HG02970 (cell line): ENCODE data around the gene NMNAT1.
"Not testable (repeated sequence)": the region's sequence is repeated elsewhere in the genome, so short reads cannot be mapped to it uniquely, and the experiment has no call there.

Source experiments
- ATAC-seq: cut with Tn5 transposase; IDR thresholded peaks from one replicate; pipeline ENCODE4 v1.9.1; 2021; ENCODE audit warnings: mild to moderate bottlenecking, moderate library complexity, moderate number of reproducible peaks; ENCODE audit not compliant: unreplicated experiment, low FRiP score

Gene NMNAT1

DNA sequence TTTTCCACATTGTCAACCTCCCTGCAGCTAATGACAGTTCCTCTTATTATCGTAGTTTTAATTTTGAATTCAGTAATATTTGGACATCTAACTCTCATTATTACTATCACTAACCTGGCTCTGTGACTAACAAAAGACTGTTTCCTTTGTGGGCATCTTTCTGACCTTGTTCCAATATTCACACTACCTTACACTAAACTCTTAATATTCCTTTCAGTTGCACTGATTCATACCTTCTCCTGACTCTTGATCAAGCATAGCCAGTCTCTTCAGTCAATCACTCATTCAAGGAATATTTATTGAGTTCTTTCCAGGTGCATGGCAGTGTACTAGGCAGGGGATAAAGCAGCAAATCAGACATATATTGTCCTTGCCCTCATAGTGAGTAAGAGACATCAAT lies 25.4 kb upstream of the NMNAT1 start:
- no peak for ATAC-seq

GRCh38 chr1:9920606-9921005 lies 22.7 kb upstream of the NMNAT1 start:
- no peak for ATAC-seq

DNA sequence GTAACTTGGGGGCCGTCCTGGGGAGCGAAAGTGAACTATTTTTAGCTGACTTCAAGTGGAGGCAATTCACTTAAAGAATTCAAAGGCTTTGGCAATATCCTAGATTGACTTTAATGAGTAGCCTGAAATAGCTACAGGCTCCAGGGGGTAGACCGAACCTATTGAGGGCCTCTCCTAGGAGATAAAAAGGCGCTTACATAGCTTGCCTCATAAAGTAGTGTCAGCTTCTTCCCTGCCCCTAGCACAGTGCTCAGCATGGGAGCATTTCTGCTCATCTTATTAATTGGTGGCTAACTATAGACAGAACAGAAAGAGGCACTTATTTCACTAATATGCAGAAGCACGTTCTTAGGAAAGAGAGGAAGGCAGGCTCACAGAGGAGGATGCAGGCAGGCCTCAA lies 20.9 kb upstream of the NMNAT1 start:
- ATAC-seq: no peak

GRCh38 chr1:9927259-9927658 lies 16.0 kb upstream of the NMNAT1 start:
- ATAC-seq: no peak

DNA sequence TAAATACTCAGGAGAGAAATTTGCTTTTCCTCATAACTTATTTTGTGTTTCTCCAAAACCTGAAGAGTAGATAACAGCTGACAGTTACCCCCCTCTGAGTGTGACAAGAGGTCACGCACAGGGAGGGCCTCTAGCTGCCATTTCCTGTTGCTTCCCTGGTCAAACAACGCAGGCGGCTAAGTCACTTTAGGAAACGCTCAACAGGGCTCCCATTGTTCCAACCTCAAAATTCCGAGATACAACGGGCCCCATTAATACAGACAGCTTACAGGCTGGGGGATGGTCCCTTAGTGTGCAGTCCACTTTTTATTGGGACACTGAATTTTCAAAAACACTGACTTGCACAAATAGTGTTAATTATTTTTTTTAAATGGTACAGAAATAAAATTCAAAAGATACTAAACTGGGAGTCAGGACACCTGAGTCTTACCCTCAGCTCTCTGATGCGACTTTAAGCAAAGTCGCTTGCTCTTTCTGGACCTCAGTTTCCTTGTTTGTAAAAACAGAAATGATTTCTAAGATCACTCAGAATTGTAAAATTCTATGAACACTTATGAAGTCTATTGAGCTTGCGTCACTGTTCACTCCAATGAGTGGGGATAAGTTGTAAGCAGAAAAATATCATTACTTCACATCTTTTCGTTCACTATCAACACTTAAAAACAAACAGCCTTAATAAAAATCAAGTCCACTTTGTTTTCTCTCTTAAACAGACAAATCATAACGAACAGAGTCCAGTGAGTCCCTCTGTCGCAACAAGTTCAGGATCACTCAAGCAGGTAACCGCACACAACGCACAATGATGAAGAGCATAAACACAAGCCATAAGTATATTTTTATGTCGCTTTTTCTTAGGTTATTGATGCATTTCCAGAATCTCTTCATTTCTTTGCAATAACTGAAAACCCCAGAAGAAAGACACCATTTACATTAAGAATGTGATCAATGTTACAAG lies 13.6 kb upstream of the NMNAT1 start:
- ATAC-seq: no peak

- no peak for ATAC-seq
Measured at GRCh38 chr1:9942399-9942938, 806 bp upstream of the NMNAT1 start.

DNA sequence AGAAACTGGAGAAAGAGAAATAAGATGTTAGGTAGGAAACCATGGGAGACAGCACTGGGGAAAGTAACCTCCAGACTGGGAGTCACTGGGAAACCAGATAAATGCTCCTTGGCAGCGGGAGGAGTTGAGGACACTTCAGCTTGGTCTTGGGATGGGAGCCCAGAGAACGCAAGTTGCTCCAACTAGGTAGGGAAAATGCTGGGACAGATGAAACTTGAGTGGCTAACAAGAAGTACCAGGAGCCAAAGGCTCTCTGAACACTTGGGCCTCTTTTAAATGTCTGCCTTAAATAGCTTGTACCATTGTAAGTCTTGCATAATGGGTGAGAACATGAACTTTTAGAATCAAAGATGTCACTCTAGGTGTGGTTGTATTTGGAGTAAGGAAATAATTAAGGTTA lies 3.0 kb downstream of the NMNAT1 start:
- ATAC-seq: no peak

DNA sequence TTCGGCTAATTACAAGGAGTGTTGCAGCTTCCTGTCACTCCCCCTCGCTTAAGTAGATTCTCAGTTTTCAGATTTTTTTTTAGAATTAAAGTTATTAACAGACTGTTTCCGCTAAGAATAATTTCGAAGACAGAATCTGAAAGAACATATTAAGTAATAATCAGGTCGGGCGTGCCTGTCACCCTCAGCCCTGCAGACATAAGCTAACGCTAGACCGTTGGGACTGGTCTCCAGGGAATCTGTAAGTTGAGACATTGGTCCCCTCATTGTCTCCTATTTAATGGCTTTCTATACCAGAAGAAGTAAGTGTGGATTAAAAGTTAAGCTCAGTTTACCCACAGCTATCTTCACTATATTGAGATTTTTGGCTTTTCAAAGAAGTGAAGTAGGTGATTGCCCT lies 14.5 kb downstream of the NMNAT1 start:
- no peak for ATAC-seq

DNA sequence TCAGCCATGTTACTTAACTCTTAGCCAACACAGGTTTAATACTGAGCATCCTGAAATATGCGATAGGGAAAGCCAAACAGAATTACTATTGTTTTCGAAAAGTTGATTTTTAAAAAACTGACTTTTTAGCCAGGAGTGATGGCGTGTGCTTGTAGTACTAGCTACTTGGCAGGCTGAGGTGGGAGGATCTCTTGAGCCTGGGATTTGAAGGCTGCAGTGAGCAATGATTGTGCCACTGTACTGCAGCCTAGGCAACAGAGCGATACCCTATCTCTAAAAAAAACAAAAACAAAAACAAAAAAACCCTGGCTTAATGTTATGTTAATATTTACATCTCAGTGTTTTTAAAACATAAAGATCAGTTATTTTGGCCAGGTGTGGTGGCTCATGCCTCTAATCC lies 16.7 kb downstream of the NMNAT1 start:
- no peak for ATAC-seq

DNA sequence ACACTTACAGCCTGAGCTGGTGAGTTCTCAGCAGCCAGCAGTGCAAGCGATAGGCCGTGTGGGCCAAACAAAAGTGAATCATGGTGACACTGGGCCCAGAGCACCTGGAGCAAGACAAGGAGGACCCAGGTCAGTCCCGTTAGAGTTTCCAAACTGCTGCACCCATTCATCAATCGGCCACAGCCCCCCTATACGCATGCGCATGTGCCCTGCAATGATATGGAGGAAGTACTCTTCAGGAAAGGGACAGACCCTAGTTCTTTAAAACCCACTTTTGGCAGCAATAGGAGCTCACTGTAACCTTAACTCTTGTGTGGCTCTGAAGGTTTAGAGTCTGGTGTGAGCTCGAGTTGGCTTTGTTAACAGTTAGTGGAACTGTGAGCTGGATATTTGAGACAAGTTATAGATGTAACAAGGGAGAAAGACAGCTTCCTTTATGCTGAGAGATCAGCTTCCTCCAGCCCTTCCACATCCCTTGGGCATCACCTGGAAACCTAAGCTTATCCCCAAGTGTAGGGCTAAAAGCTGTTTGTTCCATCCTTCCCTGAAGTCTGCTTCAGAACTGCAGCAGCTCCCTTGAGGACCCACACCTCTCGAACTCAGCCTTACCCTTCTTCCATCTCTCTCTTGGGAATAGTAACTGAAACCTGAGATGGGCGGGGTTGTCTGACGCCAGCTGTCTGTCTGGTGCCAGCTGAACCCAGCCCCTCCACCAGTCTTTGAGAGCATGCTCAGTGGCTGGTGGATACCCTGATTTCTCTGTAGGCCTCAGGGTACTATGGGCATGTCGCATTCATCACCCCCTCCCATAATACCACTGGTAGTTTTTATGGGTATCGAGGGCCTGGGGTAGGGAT lies 17.7 kb downstream of the NMNAT1 start:
- no peak for ATAC-seq

- no peak for ATAC-seq
Measured at GRCh38 chr1:9984253-9984652, 41.0 kb downstream of the NMNAT1 start.

GRCh38 chr1:9985001-9985400 lies 41.7 kb downstream of the NMNAT1 start:
- no peak for ATAC-seq

DNA sequence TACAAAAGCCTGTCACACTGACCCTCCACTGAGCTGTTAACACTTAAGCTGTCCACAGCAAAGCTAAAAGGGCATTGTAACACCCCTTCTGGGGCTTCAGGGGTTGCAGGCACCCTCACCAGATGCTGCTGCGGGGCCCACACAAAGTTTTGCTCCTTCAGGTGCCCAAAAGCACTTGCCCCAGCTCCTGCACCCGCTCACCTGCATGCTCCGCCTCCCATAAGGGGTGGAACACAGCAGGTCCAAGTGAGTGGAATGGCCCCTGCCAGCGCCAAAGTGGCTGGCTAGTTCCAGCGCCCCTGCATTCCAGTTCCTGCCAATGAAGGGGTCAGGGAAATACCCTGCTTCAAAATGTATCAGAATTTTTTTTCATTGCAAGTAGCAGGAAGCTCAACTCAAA lies 46.5 kb downstream of the NMNAT1 start:
- ATAC-seq: no peak

DNA sequence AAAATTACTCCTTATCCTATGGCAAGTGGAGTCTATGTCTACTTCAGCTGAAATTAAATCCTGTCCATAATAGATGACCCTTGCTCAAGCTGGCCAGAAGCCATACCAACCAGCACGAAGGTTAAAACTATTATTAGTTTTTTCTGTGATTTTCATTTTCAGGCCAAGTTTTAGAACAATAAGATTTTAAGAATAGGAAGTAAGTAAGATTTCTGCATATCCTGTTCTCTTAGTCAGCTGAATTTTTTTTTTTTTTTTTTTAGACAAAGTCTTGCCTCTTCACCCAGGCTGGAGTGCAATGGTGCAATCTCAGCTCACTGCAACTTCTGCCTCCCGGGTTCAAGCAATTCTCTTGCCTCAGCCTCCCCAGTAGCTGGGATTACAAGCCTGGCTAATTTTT lies 47.7 kb downstream of the NMNAT1 start:
- no peak for ATAC-seq

DNA sequence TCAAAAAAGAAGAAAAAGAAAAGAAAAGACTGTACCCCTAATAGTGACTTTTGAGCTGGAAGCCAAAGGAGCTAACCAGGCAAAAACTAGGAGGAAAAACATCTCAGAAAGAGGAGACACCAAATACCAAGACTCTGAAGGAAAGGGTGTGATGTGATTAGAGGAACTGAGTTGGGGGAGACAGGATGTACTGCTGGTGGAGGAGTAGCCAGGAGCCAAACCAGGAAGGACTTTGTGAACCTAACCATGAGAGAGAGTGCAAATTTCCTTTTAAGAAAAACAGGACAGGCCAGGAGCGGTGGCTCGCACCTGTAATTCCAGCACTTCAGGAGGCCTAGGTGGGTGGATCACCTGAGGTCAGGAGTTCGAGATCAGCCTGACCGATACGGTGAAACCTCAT lies 49.6 kb downstream of the NMNAT1 start:
- ATAC-seq: no peak

GRCh38 chr1:9993561-9994075 lies 50.3 kb downstream of the NMNAT1 start:
- no peak for ATAC-seq

DNA sequence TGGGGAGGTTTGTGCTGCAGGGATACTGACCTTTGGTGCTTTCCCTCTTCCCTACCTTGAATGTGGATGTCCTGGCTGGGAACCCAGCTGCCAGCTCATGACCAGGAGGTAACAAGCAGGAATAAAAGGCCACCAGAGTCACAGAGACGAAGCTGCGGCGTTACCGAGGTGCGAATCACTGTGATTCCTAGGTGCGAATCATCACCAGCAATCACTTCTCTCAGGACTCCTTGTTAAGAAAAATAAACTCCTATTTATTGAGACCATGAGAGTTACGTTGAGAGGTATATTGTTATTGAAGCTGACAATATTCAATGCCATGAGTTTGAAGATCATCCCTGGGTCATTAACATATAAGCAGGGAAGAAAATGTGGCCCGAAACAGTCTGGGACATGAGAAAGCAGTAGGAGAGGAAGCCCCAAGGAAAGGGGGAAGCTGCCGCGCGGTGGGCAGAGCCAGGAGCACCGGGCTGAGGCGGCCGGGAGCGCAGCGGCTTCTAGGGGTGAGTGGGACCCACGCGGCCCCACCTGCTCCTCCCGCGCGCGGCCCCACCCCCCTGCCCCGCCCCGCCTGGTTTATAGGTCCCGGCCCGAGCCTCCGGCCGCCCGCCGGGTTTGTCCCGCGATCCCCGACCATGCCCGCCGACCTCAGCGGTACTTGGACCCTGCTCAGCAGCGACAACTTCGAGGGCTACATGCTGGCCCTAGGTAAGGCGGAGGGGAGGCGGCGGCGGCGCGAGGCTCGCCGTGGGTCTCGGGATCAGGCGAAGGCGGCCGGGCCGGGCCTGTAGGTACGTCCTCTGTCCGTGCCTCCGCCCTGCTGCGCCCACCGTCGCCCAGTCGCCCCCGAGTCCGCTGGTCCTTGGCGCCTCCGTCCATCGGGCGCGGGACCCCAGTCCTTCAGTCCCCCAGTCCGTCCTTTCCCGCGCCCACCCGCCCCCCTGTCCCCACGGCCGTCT lies 53.6 kb downstream of the NMNAT1 start, which contains the start of gene RBP7:
TSS of gene RBP7 (plus strand) at position 605 of the 959 bp plus-strand sequence. CDS start at position 636, 31 bp downstream.
- no peak for ATAC-seq

DNA sequence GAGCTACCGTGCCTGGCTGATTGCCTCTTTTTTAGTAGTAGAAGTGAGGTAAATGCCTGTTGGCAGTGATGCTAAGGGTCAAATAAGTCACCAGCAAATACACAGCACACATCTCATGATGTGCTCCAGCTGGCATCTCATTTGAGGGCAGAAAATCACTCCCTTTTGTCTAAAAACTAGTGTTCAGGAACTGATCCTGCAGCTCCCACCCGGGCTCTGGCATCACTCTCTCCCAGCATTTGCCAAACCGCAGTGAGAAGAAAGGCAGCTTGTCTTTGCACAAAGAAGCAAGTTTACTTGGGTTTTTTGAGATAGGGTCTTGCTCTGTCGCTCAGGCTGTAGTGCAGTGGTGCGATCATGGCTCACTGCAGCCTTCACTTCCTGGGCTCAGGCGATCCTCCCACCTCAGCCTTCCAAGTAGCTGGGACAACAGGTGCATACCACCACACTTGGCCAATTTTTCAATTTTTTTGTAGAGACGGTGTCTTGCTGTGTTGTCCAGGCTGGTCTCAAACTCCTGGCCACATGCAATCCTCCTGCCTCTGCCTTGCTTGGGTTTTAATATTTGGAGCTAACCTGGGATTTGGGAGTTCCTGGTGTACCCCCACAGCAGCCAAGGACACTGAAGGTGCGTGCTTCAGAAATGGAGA lies 57.9 kb downstream of the NMNAT1 start:
- no peak for ATAC-seq

- not testable (repeated sequence) for ATAC-seq
Measured at GRCh38 chr1:10005248-10005647, 62.0 kb downstream of the NMNAT1 start.
